Loucy (cell line): ENCODE data around the gene TRIO.

ENCODE experiments used
- H2AFZ ChIP-seq: fragments of 200-600 bp; sonication (generic); 2 replicates; pipeline ENCODE4 v1.6.0; 2016; ENCODE audit warnings: antibody characterized with exemption, mild to moderate bottlenecking, low read length, moderate library complexity
- H3F3A ChIP-seq: fragments of 200-600 bp; 2 replicates; pipeline ENCODE4 v1.6.0; 2016; ENCODE audit warnings: antibody characterized with exemption, low read depth, mild to moderate bottlenecking
- H3K27me3 ChIP-seq: fragments of 200-600 bp; sonication (generic); 2 replicates; pipeline ENCODE4 v1.6.1; 2014; ENCODE audit warnings: low read length, mild to moderate bottlenecking; ENCODE audit not compliant: insufficient read depth, poor library complexity, severe bottlenecking
- H3K36me3 ChIP-seq: fragments of 200-600 bp; sonication (generic); 2 replicates; pipeline ENCODE4 v1.6.1; 2016; ENCODE audit warnings: low read length; ENCODE audit not compliant: insufficient read depth
- H3K4me1 ChIP-seq: fragments of 200-600 bp; sonication (generic); 2 replicates; pipeline ENCODE4 v1.5.1; 2014; ENCODE audit warnings: low read length, mild to moderate bottlenecking; ENCODE audit not compliant: insufficient read depth, poor library complexity, severe bottlenecking
- H3K4me2 ChIP-seq: fragments of 200-600 bp; sonication (generic); 2 replicates; pipeline ENCODE4 v1.6.0; 2014; ENCODE audit warnings: antibody characterized with exemption, low read length, low read depth, mild to moderate bottlenecking; ENCODE audit not compliant: poor library complexity, severe bottlenecking
- H3K4me3 ChIP-seq: fragments of 200-600 bp; sonication (generic); 2 replicates; pipeline ENCODE4 v1.5.1; 2014; ENCODE audit warnings: low read length, mild to moderate bottlenecking, mixed read lengths; ENCODE audit not compliant: poor library complexity, severe bottlenecking
- H3K79me2 ChIP-seq: fragments of 200-600 bp; sonication (generic); 2 replicates; pipeline ENCODE4 v1.6.1; 2014; ENCODE audit warnings: low read length; ENCODE audit not compliant: insufficient read depth
- H3K9ac ChIP-seq: fragments of 200-600 bp; sonication (generic); 2 replicates; pipeline ENCODE4 v1.6.0; 2014; ENCODE audit warnings: mild to moderate bottlenecking, low read depth, low read length, moderate library complexity; ENCODE audit not compliant: poor library complexity, severe bottlenecking
- H3K9me2 ChIP-seq: fragments of 200-600 bp; sonication (generic); replicated peaks from 2 replicates; pipeline ENCODE4 v1.6.1; 2016; ENCODE audit warnings: low read depth, low read length, mixed read lengths
- H3K9me3 ChIP-seq: fragments of 200-600 bp; sonication (generic); 2 replicates; pipeline ENCODE4 v1.6.1; 2014; ENCODE audit warnings: mild to moderate bottlenecking, antibody characterized with exemption, low read length, low read depth; ENCODE audit not compliant: insufficient read depth
- H4K20me1 ChIP-seq: fragments of 200-600 bp; sonication (generic); 2 replicates; pipeline ENCODE4 v1.6.0; 2014; ENCODE audit warnings: antibody characterized with exemption, low read length, mild to moderate bottlenecking; ENCODE audit not compliant: insufficient read depth, poor library complexity, severe bottlenecking
- CTCF ChIP-seq: fragments of 200-600 bp; sonication (generic); conservative IDR thresholded peaks from 2 replicates; pipeline ENCODE4 v1.5.1; 2014; ENCODE audit warnings: mild to moderate bottlenecking, antibody characterized with exemption, low read length
- EZH2phosphoT487 ChIP-seq: fragments of 200-600 bp; IDR thresholded peaks from 2 replicates; pipeline ENCODE4 v1.6.1; 2018; ENCODE audit warnings: antibody characterized with exemption, mild to moderate bottlenecking, moderate library complexity, borderline replicate concordance

TRIO gene

DNA sequence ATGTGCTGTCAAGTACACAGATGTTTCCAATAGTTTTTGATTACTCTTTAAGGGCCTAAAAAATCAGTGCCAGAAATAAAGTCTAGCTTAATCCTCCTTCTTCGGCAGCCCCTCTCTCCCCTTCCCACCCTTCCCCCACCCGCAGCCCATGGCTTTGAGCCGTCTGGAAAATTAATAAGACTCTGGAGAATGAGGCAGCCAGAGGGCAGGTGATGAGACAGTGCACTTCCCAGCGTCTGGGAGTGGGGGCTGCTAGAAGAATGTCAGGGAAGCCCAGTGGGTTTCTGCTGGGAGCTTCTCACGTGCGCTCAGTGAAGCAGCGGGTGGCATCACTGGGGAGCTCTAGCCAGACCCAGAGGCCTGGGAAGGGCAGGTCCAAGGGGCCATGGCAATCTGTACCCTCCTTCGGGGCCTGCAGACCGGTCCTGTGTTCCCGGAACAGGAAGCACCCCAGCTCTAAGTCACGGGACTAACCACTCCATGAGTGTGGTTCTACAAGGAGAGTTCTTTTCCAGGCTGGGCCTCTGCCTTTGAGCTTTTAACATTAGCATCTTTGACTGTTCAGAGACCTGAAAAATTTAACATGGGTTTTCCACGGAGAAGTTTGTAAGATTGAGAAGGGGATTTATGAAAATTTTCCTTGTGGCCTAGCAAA, 273.6 kb downstream of the TRIO start:
- Histone ChIP-seq H3K9ac (no peak overlapping the region), H3K9me2 (no peaks in the 10 kb centered on the region), H3F3A (no peaks in the 10 kb centered on the region), H4K20me1 (no peaks in the 10 kb centered on the region), H3K4me3 (no peak overlapping the region), H3K4me1 (no peaks in the 10 kb centered on the region), H3K27me3 (no peaks in the 10 kb centered on the region), H3K36me3 (peaks cover 71% of the 10 kb centered on the region; the same call in 1 of the 2 replicates), H2AFZ (no peak overlapping the region), H3K4me2 (no peak overlapping the region), H3K9me3 (no peaks in the 10 kb centered on the region), H3K79me2 (no peaks in the 10 kb centered on the region)
- no peak for TF ChIP-seq EZH2phosphoT487
- no peak for TF ChIP-seq CTCF

DNA sequence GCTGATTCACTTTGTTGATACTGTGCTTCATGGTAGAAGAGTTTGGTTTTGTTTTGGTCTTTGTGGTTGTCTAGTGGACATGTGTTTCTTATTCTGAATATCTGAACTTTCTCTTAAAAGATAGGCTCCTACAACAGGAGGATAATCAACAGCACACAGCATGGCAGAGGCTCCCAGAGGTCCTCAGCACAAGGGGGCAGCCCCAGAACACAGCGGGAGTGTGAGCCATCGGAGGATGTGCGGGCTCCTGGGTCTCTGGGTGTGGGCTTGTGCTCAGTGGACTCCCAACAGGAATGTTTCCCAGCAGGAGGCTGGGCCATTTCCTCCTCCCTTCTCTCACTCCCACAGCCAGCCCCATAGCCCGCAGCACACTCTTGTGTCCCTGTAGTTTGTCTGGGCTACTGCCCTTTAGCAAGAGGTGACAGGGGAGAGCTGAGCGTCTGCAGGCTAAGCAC, 274.2 kb downstream of the TRIO start:
- Histone ChIP-seq H3K36me3 (peaks cover 73% of the 10 kb centered on the region; the same call in 1 of the 2 replicates), H3F3A (no peaks in the 10 kb centered on the region), H2AFZ (no peak overlapping the region), H3K27me3 (no peaks in the 10 kb centered on the region), H3K4me1 (no peaks in the 10 kb centered on the region), H3K9me3 (no peaks in the 10 kb centered on the region), H3K9ac (no peak overlapping the region), H3K4me3 (no peak overlapping the region), H3K79me2 (no peaks in the 10 kb centered on the region), H3K9me2 (no peaks in the 10 kb centered on the region), H3K4me2 (no peak overlapping the region), H4K20me1 (no peaks in the 10 kb centered on the region)
- TF ChIP-seq CTCF (no peak), EZH2phosphoT487 (no peak)

DNA sequence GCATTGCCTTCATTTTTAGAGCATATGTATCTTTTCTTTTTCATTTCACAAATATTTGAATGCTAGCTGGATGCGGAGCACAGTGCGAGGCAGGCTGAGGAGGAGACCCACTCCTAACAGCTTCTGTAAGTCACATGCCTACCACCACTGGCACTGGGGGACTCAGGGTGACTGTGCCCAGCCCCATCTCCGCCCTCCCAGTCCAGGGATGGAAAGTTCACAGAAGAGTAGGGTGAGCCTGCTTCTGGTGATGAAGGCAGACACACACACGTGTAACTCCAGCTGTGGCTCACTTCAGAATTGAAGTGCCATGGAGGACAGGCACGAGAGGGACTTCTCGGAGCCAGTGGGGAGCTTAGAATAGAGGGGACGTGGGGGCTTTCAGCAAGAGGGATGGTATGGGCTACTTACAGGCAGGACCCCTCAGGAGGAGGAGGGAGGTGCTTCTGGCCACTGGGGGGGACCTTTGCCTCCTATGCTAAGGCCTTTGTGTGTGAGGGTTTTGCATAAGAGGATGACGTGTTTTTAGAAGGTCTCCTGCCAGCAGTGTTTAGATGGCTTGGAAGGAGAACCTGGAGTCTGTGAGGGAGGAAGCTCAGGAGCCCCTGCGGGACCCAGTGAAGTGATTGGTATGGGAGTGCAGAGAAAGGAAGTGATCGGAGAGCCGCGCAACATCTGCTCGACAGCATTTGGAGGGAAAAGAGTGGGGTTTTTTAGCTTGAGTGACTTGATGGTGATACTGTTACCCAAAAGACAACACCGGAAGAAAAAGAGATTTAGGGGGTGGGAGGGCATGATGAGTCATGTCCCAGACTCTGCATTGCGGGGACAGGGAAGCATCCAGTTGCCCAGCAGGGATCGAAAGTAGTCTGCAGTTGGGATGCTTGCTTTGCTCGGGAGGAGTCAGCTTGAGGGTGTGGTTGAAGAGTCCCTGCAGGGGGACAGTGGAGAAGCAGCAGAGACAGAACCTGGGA, 274.9 kb downstream of the TRIO start:
- no peak overlapping the region for H3K9ac ChIP-seq
- H4K20me1 ChIP-seq: no peaks in the 10 kb centered on the region
- no peaks in the 10 kb centered on the region for H3F3A ChIP-seq
- no peak for TF ChIP-seq CTCF
- TF ChIP-seq EZH2phosphoT487: no peak
- peaks cover 70% of the 10 kb centered on the region; the same call in 1 of the 2 replicates for H3K36me3 ChIP-seq
- H3K4me3 ChIP-seq: no peak overlapping the region
- no peaks in the 10 kb centered on the region for H3K79me2 ChIP-seq
- H2AFZ ChIP-seq: no peak overlapping the region
- no peak overlapping the region for H3K4me2 ChIP-seq
- no peaks in the 10 kb centered on the region for H3K27me3 ChIP-seq
- no peaks in the 10 kb centered on the region for H3K4me1 ChIP-seq
- no peaks in the 10 kb centered on the region for H3K9me3 ChIP-seq
- no peaks in the 10 kb centered on the region for H3K9me2 ChIP-seq
